ENCODE measurements around the gene PDLIM5. TPM values are rescaled to one million over a fixed set of nuclear protein-coding genes. Genes with fewer than 3 reads are reported as not detected.

PDLIM5 gene
- polyA plus RNA-seq, 3 donors: 13.2 to 48.3 (median 27.3) TPM

DNA sequence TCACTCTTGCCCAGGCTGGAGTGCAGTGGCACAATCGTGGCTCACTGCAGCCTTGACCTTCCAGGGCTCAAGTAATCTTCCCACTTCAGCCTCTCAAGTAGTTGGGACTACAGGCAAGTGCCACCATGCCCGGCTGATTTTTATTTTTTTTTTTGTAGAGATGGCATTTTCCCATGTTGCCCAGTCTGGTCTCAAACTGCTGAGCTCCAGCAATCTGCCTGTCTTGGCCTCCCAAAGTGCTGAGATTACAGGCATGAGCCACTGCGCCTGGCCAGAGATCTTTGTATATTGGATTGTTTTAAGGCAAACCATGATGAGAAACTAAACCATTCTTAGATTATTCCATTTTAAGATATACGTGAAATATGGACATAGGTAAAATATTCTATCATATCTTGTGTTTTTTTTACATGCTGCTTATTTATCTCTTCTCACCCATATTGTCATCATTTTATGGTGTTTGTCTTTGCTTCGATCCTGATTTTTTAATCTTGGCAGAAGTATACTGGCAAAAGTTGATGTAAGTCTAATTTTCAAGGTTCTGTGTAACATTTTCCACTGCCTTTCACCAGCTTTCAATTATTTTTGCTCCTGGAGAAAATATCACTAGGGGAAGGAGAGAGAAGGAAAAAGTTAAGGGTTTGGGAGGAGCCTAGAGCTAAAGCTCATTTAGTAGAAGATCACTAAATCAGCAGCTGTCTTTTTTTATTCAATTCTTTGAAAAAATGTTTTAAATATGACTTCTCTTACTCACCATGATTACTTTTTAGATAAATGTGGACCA is 27.8 kb downstream of the PDLIM5 start:
- H3K27ac ChIP-seq (ENCODE audit: low read depth, low read length): no peak overlapping the region
- WGBS, 3 donors: 52 to 88% (median 88%) methylated on average over 5 of the region's 5 CpGs

DNA sequence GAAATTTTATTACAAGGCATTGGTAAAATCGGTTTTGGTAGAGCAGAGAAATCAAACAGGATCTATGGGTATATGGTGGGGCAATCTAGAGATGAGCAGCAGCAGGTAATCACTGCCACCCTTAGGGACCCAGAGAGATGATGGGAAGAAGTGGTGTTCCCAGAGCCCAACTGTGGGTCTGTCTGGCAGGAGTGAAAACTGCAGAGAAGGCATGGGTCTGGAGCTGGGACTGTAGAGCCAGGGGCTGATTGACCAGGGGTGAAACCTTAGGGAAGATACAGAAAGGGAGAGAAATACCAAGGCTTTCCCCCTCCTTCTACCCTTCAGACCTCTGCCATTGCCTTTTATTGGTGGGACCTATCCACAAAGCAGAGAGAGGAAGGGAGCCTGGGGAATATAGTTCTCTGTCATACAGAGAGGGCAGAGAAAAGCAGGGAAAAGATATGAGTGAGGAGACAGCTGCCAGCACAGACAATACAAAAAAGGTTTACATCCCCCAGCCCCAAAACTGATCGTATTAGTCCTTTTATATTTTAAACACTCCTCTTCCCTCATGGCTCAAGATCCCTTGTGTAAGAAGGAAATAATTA is 28.7 kb downstream of the PDLIM5 start:
- H3K27ac ChIP-seq (ENCODE audit: low read depth, low read length): peak overlapping the region; percentile 1

DNA sequence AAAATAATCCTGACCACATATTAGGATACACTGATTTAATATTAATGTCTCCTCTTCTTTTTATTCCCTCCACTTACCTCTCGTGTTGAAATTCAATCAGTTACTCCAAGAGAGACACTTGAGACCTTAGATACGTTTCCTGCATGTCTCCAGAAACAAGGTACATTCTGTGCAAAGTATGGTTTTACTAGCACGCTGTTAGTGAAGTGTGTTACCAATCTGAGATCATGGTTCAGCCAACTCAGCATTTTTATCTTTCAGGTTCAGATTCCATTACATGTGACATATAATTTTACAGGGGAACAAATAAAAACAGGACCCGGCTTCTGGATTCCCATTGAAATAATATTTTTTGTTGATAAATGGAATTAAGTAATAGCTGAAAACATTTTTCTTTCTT is 32.2 kb downstream of the PDLIM5 start:
- WGBS, 3 donors: 77 to 94% (median 90%) methylated on average over 4 of the region's 4 CpGs

More for the DNA sequence above, 28.7 kb downstream of the PDLIM5 start:
- whole genome bisulfite sequencing, 3 donors: 67 to 85% (median 80%) methylated on average over 2 of the region's 2 CpGs

DNA sequence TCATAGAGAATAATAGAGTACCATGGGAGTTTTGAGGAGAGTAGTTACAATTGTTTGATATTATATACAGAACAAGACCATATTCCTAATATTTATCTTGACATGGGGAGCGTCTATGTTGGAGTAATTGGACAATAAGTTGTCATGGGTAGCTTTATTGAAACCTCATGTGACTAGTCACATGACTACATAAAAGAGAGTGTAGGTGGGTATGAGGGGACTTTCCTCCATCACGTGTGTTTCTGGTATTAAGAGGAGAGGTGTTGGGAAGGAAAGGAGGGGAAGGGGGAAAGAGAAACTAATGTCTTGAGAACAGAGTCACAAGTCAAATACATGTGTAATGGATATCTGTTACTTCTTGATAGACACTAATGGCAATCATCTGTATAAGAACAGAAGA is 33.1 kb downstream of the PDLIM5 start:
- WGBS, 3 donors: 85 to 92% (median 89%) methylated on average over 2 of the region's 2 CpGs
- no peak overlapping the region for H3K27ac ChIP-seq (ENCODE audit: low read depth, low read length)

More for the DNA sequence above, 32.2 kb downstream of the PDLIM5 start:
- no peak overlapping the region for H3K27ac ChIP-seq (ENCODE audit: low read depth, low read length)

DNA sequence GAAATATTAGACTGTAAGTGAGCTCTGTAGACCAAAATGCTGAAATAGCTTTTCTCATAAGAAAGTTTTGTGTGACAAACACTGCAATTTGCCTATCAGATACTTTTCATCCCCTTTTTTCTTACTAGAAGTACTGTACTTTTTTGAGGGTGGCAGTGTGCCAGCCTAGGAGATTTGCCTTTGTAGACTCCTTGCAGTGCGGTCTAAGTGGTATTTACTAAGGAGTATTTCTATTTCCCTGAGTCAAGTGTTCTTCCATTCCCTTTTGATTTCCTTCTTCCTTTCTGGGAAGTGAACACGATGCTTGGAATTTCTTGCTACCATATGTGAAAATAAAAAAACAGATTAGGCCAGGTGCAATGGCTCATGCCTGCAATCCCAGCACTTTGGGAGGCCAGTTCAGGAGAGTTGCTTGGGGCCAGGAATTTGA is 34.6 kb downstream of the PDLIM5 start:
- WGBS, 3 donors: 43 to 72% (median 56%) methylated on average over 2 of the region's 2 CpGs
- H3K27ac ChIP-seq (ENCODE audit: low read depth, low read length): no peak overlapping the region

DNA sequence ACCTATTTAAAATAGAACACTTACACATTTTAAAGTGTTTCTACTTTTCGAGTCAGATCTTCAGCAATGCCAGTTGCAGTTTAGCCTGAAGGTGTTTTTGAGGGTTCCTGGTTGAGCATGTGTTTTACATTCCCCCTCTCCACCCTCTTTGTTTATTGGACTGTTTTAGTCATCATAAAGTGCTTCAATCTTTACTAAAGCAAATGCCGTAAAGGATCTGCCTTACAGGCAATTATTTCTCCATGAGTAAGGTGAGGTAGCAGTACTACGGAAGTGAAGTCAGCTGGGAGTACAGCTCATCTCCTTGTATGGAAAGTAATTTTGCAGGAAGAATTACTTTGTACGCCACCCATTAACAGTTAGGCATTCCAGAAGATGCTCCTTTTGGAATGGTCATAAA is 36.9 kb downstream of the PDLIM5 start:
- WGBS, 3 donors: 91 to 92% (median 92%) methylated on average over 4 of the region's 4 CpGs
- no peak overlapping the region for H3K27ac ChIP-seq (ENCODE audit: low read depth, low read length)

DNA sequence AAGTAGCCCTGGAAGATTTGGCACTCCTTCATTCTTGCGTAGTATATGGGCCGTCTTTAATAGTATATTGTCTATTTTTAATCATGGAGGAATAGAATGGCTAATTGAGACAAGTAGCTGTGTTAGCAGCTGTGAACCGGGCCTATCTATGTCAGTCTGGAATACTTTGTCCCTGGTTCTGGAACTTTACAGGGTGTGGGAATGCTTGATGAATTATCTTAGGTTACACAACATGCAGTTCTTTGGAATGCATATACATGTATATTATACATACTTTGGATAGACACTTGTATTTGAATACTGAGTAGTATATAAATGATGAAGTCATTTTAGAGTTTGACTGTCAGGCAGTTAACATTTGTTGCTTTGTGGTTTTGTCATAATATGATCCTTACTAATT is 37.4 kb downstream of the PDLIM5 start:
- no peak overlapping the region for H3K27ac ChIP-seq (ENCODE audit: low read depth, low read length)
- WGBS, 3 donors: 93 to 97% (median 94%) methylated on average over 3 of the region's 3 CpGs

DNA sequence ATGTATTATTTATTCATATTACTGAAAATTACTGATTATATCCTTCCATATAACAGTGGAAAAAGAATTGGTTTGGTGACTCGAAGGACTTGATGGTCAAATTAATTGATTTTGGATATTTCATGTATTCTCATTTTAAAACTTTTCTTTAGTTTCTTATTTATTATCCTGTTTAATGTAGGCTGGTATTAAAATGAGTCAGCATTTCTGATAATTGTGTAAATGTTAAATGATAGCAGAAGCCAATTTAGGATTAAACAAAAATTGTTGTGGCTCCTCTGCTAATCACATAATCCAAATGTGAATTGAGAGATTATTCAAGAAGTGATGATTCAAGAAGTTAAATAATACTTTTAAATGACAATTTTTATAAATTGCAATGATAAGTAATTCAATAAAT is 38.7 kb downstream of the PDLIM5 start:
- WGBS, 3 donors: 96 to 100% (median 100%) methylated on average over 1 of the region's 1 CpG
- H3K27ac ChIP-seq (ENCODE audit: low read depth, low read length): no peak overlapping the region

DNA sequence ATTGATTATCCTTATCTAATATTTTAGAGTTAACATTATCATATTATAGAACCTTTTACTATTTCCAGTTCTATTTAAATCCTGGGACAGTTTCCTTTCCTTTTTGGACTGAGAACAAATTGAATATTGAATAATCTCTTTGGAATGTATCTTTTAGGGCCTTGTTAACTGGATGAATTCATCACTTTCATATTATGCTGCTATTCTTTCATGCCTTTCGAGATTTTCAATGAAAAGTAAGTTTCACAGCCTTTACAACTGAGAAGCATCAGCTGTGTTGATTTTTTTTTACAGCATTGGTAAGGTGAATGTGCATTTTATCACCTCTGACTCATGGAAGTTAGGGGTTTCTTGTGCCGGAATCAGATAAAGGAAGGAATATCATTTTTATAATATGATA is 39.6 kb downstream of the PDLIM5 start:
- no peak overlapping the region for H3K27ac ChIP-seq (ENCODE audit: low read depth, low read length)
- 61 to 72% (median 68%) methylated on average over 2 of the region's 2 CpGs for WGBS, 3 donors

DNA sequence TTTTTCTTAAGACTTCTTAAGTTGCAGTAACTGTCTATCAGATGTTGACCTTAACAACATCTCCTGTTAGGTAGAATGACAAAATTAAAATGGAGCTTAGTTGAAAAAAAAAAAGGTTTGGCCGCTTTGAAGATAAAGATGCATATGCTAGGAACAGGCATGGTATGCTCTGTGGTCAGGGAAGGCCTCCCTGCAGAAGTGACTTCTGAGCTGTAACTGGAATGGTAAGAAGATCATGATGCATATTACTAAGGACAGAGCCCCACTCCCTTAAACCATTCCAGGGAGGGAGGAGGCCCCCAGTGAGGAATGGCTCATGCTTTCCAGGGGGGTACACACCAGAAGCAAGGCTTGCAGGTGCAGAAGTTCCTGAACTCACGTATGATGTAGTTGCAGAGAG is 43.7 kb downstream of the PDLIM5 start:
- WGBS, 3 donors: 90 to 94% (median 94%) methylated on average over 2 of the region's 2 CpGs
- no peak overlapping the region for H3K27ac ChIP-seq (ENCODE audit: low read depth, low read length)

DNA sequence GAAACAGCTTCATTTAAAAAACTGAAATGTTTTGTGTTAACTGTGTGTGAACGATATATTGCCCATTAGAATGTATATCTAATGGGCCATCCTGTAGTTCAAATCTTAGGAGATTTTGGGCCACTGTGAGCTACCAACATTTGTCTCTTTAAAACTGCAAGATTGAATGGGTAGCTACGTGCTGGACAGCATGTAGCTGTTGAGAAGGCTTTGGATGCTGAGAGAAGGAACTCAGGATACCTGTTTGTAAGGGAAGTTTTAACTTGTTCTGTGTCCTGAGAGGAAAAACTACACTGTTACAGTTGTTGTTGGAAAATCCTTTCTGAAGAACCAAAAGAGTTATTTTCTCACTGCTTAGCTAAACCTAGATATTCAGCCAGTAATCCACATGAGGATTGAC is 45.9 kb downstream of the PDLIM5 start:
- no peak overlapping the region for H3K27ac ChIP-seq (ENCODE audit: low read depth, low read length)
- 80 to 88% (median 80%) methylated on average over 2 of the region's 2 CpGs for WGBS, 3 donors

DNA sequence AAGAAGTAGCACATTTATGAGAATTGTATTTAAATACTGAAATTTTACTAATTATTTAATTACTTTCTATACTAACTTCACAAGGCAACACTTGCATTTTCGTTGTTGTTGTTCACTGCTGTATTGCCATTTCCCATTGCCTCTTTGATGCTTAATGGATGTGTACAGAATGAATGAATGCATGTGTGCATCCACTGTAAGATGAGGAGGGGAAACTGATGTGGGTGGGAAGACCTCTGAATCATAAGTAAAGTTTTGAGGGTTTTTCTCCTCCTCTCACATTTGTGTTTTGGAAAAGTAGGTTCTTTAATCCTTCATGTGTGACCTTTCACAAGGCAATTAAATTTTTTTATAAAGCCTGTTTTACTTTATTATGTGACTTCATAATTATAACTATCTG is 46.8 kb downstream of the PDLIM5 start:
- H3K27ac ChIP-seq (ENCODE audit: low read depth, low read length): no peak overlapping the region
- WGBS, 3 donors: 76 to 92% (median 89%) methylated on average over 1 of the region's 1 CpG

DNA sequence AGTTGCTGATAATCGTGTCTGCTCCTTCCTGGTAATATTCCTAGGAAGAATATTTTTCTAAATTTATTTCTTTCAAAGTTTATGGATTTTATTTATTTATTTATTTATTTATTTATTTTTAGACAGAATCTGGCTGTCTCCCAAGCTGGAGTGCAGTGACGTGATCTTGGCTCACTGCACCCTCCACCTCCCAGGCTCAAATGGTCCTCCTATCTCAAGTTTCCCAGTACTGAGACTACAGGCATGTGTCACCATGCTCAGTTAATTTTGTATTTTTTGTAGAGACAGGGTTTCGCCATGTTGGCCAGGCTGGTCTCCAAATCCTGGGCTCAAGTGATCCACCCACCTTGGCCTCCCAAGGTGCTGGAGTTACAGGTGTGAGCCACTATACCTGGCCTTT is 48.9 kb downstream of the PDLIM5 start:
- no peak overlapping the region for H3K27ac ChIP-seq (ENCODE audit: low read depth, low read length)
- 72 to 77% (median 76%) methylated on average over 3 of the region's 3 CpGs for WGBS, 3 donors

DNA sequence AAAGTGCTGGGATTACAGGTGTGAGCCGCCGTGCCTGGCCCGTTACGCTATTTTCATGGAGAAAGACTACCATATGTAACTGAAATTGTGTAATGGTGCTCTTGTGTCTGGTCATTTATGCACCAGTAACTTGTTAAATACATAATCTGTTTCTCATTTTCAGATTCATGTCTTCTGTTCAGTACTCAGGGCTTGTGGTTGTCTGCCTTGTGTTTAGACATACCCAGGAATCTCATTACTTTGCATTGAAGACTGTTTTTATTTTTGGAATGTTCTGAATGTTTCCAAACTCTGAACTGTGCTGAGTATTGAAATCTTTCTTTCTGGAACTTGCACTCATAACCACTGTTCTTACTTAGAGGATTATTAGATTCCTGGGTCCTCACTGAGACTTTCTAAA is 52.8 kb downstream of the PDLIM5 start:
- WGBS, 3 donors: 95 to 100% (median 99%) methylated on average over 4 of the region's 4 CpGs
- H3K27ac ChIP-seq (ENCODE audit: low read depth, low read length): no peak overlapping the region

DNA sequence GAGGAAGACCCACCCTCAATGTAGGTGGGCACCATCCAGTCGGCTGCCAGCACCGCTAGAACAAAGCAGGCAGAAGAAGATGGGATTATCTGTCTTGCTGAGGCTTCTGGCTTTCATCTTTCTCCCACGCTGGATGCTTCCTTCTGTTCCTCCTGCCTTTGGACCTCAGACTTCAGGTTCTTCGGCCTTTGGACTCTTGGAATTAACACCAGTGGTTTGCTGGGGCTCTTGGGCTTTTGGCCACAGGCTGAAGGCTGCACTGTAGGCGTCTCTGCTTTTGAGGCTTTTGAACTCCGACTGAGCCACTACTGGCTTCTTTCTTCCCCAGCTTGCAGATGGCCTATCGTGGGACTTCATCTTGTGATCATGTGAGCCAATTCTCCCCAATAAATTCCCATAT is 55.1 kb downstream of the PDLIM5 start:
- no peak overlapping the region for H3K27ac ChIP-seq (ENCODE audit: low read depth, low read length)
- WGBS, 3 donors: 73 to 95% (median 94%) methylated on average over 7 of the region's 7 CpGs

DNA sequence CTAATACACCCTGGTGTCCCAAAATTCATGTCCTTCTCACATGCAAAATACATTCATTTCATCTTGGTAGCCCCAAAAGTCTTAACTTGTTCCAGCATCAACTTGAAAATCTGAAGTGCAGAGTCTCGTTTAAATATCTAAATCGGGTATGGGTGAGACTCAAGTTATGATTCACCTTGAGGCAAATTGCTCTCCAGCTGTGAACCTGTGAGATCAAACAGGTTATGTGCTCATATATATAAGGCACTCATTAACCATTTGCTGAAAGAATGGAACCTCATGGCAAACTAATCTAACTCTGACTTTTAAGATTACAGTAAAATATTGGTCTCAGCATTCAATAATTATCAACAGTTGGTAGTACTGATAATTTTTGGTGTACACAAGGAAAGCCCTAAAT is 55.5 kb downstream of the PDLIM5 start:
- H3K27ac ChIP-seq (ENCODE audit: low read depth, low read length): no peak overlapping the region
- WGBS, 3 donors: 54 to 94% (median 82%) methylated on average over 2 of the region's 2 CpGs

DNA sequence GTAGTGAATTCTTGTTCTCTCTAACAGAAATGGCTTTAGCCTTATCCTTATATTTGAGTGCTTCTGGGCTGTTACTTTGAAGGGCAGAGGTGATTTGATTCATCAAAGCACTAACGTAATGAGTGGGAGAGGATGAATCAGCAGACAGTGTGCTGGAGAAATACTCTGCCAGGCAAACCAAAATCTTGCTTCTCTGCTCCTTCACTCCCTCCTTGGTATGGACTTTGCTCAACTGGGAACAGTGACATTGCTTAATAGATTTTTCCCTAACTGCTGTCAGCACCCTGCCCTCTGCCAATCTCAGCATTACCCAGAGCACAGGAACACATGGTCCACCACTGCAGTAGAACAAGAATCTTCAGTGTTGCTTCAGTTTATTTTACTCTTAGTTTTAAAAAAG is 56.0 kb downstream of the PDLIM5 start:
- no peak overlapping the region for H3K27ac ChIP-seq (ENCODE audit: low read depth, low read length)
- WGBS, 3 donors: 12 to 29% (median 18%) methylated on average over 1 of the region's 1 CpG

DNA sequence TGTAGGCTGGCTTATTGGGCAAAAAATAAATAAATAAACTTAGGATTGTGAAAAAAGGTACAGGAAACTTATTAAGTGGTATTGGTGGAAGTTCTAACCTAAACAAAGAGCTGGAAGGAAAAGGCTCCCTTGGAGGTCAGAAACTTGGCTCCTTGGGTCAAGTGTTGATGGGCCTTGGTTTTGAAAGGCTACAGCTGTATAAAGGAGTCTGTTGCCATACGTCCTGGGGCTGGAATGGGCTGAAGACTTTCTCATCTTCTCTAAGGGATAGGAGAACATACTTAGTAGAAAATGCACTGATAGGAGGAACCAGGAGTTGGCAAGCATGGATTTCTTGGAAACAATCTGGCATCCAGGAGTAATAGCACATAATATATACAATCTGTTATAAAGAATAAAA is 56.6 kb downstream of the PDLIM5 start:
- 30 to 51% (median 36%) methylated on average over 1 of the region's 1 CpG for WGBS, 3 donors
- no peak overlapping the region for H3K27ac ChIP-seq (ENCODE audit: low read depth, low read length)

DNA sequence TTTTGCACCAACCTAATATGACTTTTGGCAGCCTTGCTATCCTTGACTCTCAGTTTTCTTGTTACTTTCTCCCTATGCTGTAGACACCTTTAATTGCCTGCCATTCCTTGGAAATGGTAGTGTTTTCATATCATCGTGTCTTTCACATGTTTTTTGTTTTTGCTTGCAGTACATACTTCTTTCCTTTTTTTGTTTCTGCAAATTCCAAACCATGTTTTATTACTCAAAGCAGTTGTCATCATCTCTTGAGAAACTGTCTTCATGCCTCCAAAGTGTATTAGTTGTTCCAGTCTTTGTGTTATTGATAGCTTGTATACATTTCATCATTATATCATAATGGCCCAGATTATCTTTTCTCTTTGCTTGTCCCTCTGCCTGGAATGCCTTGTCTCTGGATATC is 57.1 kb downstream of the PDLIM5 start:
- no peak overlapping the region for H3K27ac ChIP-seq (ENCODE audit: low read depth, low read length)

DNA sequence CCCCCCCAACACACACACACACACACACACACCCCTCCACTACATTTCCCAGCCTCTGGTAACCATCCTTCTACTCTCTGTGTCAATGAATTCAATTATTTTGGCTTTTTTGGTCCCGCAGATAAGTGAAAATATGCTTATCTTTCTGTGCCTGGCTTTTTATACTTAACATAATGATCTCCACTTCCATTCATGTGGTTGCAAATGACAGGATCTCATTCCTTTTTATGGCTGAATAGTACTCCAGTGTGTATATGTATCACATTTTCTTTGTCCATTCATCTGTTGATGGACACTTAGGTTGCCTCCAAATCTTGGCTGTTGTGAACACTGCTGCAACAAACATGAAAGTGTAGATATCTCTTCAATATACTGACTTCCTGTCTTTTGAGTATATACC is 59.8 kb downstream of the PDLIM5 start:
- H3K27ac ChIP-seq (ENCODE audit: low read depth, low read length): no peak overlapping the region
- WGBS, 3 donors: 95 to 100% (median 100%) methylated on average over 1 of the region's 1 CpG

More for the DNA sequence above, 57.1 kb downstream of the PDLIM5 start:
- 59 to 74% (median 71%) methylated on average over 1 of the region's 1 CpG for WGBS, 3 donors
